ENCODE data around the gene PREX1.
"Not testable (repeated sequence)": the region's sequence is repeated elsewhere in the genome, so short reads cannot be mapped to it uniquely, and the experiment has no call there.

Gene PREX1

GRCh38 chr20:48813930-48814546 lies 13.8 kb downstream of the PREX1 start:
- no peak for DNase-seq (ENCODE audit: low read depth in 1 of 2, low spot score in 1 of 2)

DNA sequence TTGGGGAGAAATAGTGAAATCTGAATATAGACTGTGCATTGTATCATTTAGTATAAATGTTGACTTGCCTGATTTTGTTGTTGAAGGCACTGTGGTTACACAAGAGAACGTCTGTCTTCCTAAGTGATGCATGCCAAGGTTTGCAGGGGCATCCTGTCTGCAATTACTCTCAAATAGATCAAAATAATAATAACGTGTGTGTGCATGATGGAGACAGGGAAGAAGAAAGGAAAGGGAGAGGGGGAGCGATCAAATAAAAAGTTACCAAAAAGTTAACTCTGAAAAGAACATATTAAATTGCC lies 14.4 kb downstream of the PREX1 start:
- DNase-seq (ENCODE audit: low read depth in 1 of 2, low spot score in 1 of 2) = no peak

DNA sequence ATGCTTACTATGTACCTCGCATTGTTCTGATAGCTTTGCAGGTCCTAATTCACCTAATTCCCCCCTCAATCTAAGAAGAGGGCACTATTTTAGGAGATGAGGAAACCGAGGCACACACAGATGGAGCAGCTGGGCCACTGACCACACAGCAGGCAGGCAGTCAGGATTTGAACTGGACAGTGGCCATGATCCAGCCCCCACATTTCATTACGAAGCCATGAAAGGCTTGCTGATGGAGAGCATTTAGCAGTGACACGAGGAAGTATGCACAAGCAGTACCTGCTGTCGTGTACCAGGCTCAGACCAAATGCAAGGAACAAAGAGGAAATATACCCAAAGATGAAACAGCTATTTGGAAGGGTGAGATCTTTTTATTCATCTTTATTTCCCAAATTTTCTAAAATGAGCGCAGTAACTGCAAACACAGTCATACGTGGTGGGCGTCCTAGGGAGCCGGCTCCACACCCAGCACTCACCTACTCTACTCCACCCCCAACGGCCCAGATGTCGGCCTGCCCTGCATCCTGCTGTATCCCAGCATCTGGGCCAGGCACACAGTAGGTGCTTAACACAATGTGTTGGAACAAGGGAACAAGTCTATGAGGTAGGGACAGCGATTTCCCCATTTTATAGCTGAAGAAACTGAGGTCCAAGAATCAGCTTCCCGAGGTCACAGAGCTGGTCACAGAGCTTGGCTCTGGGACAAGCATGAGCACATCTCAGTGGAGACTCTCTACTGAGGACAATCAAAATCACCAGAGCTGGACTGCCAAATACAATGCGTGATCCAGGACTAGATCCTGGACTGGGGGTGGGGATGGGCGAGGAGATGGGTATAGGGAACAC lies 15.0 kb downstream of the PREX1 start:
- DNase-seq (ENCODE audit: low read depth in 1 of 2, low spot score in 1 of 2) = no peak

DNA sequence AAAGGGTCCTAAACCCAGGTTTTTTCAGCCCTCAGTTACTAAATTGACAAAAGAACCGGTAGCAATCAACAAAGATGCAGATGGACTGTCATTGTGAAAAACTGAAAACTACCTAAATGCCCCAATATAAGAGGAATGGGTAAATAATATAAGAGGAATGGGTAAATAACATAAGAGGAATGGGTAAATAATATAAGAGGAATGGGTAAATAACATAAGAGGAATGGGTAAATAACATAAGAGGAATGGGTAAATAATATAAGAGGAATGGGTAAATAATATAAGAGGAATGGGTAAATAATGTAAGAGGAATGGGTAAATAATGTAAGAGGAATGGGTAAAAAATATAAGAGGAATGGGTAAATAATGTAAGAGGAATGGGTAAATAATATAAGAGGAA lies 15.7 kb downstream of the PREX1 start:
- DNase-seq (ENCODE audit: low read depth in 1 of 2, low spot score in 1 of 2) = not testable (repeated sequence)

GRCh38 chr20:48809673-48810072 lies 18.1 kb downstream of the PREX1 start:
- DNase-seq (ENCODE audit: low read depth in 1 of 2, low spot score in 1 of 2) = no peak

DNA sequence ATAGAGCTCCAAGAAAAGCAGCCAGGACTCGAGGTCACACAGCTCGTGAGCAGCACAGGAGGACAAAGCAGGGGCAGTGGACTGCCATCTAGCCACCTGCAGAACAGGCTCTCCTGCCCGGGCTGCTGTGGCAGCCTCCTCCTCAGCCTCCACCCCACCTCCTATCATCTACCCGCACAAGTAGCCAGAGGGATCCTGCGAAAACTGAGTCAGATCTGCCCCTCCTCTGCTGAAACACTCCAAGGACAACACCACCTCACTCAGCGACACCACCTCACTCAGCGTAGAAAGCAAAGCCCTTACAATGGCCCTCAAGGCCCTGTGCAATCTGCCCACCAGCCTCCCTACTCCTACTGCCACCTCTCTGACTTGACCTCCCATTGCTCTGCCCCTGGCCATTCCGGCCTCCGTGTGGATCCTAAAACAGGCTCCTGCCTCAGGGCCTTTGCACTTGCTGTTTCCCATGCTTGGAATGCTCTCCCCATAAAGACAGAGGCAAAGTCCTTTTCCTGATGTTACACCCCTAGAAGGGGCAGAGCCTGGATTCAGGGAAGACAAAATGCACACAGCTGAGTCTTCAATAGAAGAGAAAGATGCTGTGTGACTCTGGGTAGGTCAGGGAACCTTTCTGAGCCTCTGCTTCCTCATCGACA lies 19.3 kb downstream of the PREX1 start:
- no peak for DNase-seq (ENCODE audit: low read depth in 1 of 2, low spot score in 1 of 2)

- no peak for DNase-seq (ENCODE audit: low read depth in 1 of 2, low spot score in 1 of 2)
Measured at GRCh38 chr20:48807586-48808381, 20.0 kb downstream of the PREX1 start.

DNA sequence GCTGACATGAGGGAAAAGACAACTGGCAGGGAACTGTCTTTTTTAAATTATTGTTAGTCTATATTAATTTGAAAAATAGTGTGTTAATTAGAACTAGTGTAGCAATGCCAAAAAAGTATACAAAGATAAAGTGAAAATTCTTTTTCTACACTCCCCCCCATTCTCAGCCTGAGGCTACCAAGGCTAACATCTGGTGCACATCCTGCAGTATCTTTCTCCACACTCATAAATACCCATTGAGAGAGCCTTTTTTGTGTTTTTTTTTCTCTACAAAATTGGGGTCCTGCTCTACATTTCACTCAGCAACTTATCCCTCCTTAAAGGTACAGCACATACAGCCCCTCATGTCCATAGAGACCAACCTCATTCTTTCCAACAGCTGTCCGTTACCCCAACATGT lies 20.7 kb downstream of the PREX1 start:
- DNase-seq (ENCODE audit: low read depth in 1 of 2, low spot score in 1 of 2) = no peak

- DNase-seq (ENCODE audit: low read depth in 1 of 2, low spot score in 1 of 2) = no peak
Measured at GRCh38 chr20:48805716-48806115, 22.1 kb downstream of the PREX1 start.

DNA sequence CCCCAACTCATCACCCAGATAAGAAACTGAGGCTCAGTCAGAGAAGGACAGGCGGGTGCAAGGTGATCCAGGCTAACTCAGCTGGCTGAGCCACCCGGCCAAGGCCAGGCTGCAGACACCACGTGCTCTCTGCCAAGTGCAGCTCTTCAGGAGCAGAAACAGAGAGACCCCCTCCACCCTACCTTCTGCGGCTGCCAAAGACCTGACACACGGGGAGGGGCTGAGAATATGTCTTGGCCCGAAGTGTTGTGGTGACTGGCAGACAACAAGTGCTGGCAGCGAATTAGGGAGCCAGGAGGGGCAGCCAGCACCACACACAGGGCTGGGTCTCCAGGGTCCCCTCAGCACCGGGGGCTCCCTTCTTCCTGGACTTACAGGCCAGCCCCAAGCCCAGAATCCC lies 22.5 kb downstream of the PREX1 start:
- no peak for DNase-seq (ENCODE audit: low read depth in 1 of 2, low spot score in 1 of 2)

GRCh38 chr20:48804300-48804980 lies 23.4 kb downstream of the PREX1 start:
- no peak for DNase-seq (ENCODE audit: low read depth in 1 of 2, low spot score in 1 of 2)

DNA sequence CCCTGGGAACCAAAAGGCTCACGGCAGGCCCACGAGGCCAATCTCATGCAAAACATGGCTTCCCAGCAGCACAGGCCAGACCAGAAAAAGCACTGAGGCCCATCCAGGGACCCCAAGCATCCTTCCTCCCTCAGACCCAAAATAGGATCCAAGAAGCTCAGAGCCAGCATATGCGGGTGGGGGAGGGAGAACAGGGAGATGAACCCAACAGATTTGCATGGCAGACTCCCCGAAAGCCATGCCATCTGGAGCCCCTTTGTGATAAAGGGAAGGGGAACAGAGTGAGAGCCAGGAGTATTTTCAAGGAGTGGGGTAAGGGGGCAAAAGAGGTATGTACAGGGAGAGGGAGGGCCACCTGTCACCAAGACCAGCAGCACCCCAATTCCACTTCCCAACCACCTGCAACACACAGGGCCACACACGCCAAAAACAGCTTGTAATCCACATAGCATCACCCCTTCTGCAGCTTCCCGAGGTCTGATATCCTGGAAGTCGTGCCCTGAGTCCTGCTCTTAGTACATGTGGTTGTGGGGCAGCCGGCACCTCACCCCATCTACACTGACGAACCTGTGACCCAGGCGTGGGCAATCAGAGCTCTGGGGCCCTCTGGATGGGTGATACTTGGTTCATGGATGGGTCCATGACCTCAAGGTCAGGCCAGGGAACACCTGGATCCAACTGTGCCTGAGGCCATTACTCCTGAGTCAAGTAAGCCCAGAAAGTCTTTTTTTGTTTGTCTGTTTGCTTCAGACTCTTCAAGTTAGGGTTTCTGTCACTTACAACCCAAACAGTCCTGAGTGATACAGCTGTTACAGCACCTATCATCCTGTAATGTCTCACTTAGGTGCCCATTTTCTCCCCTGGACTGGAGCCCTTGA lies 24.4 kb downstream of the PREX1 start:
- DNase-seq (ENCODE audit: low read depth in 1 of 2, low spot score in 1 of 2) = no peak

DNA sequence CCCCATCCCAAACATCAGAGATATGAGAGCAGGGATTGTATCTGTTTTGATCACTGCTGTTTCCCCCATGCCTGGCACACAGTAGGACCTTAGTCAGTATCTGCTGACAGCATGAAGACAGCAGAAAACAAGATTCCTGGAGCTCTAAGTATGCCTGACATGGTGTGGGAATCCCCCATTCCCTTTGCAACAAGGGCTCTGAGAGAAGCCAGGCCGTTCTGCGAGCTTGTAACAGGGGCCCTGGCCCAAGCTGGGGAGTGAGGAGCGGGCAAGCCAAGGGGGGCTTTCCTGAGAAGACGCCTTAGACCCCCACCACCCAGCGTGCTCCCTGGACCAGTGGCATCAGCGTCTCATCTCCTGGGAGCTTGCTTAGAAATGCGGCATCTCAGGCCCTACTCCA lies 25.2 kb downstream of the PREX1 start:
- DNase-seq (ENCODE audit: low read depth in 1 of 2, low spot score in 1 of 2) = no peak

GRCh38 chr20:48802216-48802615 lies 25.6 kb downstream of the PREX1 start:
- DNase-seq (ENCODE audit: low read depth in 1 of 2, low spot score in 1 of 2) = no peak

GRCh38 chr20:48801197-48801596 lies 26.6 kb downstream of the PREX1 start:
- no peak for DNase-seq (ENCODE audit: low read depth in 1 of 2, low spot score in 1 of 2)

- DNase-seq (ENCODE audit: low read depth in 1 of 2, low spot score in 1 of 2) = no peak
Measured at GRCh38 chr20:48800177-48800576, 27.6 kb downstream of the PREX1 start.

GRCh38 chr20:48799328-48800105 lies 28.3 kb downstream of the PREX1 start:
- DNase-seq (ENCODE audit: low read depth in 1 of 2, low spot score in 1 of 2) = no peak

- no peak for DNase-seq (ENCODE audit: low read depth in 1 of 2, low spot score in 1 of 2)
Measured at GRCh38 chr20:48797850-48798747, 29.7 kb downstream of the PREX1 start.
